ENCODE results near the gene EPB41L2. TPM values are rescaled to one million over a fixed set of nuclear protein-coding genes. Genes with fewer than 3 reads are reported as not detected.

EPB41L2 gene
- total RNA-seq, 4 donors from 2014 or later: 58.8 to 105 (median 81.3) TPM

DNA sequence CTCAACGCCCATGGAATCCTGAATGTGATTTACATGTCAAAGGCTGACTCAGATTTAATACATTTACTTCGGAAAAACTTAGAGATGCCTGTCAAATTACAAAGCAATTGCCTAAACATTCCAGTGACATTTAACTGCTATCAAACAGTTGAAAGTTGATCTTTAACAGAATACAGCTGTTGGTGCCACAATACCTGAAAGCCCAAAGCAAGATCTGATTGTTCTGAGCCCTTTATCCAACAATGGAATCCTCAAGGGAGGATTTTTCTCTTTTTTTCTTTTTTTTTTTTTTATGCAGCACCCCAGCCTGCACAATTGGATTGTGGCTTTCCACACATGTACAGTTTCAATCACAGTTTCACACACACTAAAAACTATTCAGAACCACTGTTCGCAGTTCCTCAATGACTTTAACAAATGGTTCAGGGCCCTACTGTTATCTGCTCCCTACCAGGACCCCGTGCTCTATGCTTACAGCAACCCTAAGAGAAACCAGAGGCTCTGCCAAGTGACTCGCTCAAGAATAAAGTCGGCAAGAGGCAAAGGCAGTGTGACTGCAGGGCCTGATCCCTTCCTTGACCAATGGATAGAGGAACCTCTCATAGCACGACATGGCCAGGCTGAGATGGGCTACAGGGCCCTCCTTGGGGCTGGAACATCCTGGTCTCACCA, 33.3 kb downstream of the EPB41L2 start:
- H3K27me3 ChIP-seq: no peaks in the 10 kb centered on the region
- H3K9me3 ChIP-seq: no peaks in the 10 kb centered on the region
- TF ChIP-seq, protein P1, sequence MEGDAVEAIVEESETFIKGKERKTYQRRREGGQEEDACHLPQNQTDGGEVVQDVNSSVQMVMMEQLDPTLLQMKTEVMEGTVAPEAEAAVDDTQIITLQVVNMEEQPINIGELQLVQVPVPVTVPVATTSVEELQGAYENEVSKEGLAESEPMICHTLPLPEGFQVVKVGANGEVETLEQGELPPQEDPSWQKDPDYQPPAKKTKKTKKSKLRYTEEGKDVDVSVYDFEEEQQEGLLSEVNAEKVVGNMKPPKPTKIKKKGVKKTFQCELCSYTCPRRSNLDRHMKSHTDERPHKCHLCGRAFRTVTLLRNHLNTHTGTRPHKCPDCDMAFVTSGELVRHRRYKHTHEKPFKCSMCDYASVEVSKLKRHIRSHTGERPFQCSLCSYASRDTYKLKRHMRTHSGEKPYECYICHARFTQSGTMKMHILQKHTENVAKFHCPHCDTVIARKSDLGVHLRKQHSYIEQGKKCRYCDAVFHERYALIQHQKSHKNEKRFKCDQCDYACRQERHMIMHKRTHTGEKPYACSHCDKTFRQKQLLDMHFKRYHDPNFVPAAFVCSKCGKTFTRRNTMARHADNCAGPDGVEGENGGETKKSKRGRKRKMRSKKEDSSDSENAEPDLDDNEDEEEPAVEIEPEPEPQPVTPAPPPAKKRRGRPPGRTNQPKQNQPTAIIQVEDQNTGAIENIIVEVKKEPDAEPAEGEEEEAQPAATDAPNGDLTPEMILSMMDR (IDR thresholded peaks at IDR 0.05): no peak
- no peak for TF ChIP-seq POLR2A (IDR thresholded peaks at IDR 0.05)
- WGBS, 2 donors: 73 to 74% methylated on average over 7 of the region's 7 CpGs
- DNase-seq: no peak
- no peak overlapping the region for H3K27ac ChIP-seq
- H3K4me1 ChIP-seq: no peaks in the 10 kb centered on the region
- no peak overlapping the region for H3K4me3 ChIP-seq (replicated peaks in 1 of 3)
- intact Hi-C loops (cut with DNase I): no loop called here
- no peaks in the 10 kb centered on the region for H3K36me3 ChIP-seq

- H3K36me3 ChIP-seq: no peaks in the 10 kb centered on the region
- 97 to 99% methylated on average over 2 of the region's 2 CpGs for WGBS, 2 donors
- H3K27ac ChIP-seq: no peak overlapping the region
- H3K4me1 ChIP-seq: no peaks in the 10 kb centered on the region
- DNase-seq: no peak
- TF ChIP-seq, protein P1 (IDR thresholded peaks at IDR 0.05): no peak
- TF ChIP-seq POLR2A (IDR thresholded peaks at IDR 0.05): no peak
- H3K9me3 ChIP-seq: no peaks in the 10 kb centered on the region
- no peaks in the 10 kb centered on the region for H3K27me3 ChIP-seq
- intact Hi-C loops (cut with DNase I): no loop called here
- no peak overlapping the region for H3K4me3 ChIP-seq (replicated peaks in 1 of 3)
These were observed 35.7 kb downstream of the EPB41L2 start for GRCh38 chr6:131027326-131027725.

DNA sequence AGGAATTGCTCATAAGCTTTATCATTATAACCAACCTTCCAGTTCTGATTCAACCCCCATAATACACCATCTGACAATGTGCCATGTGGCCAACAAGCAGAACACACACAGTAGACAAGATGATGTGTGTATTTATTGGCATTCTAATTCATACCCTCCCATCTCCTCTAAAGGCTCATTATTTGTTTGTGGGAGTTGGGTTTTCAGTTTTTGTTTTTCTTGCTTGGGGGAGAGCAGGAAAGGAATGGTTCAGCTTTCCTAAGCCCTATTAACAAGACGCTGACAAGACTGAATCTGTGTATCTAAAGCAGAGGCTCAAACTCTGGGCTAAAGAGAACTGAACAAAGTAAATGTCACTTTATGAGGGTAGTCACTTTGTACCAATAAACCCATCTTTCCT, 36.8 kb downstream of the EPB41L2 start:
- intact Hi-C loops (cut with DNase I): no loop called here
- no peaks in the 10 kb centered on the region for H3K9me3 ChIP-seq
- H3K4me3 ChIP-seq (replicated peaks in 1 of 3): no peak overlapping the region
- H3K36me3 ChIP-seq: no peaks in the 10 kb centered on the region
- H3K4me1 ChIP-seq: no peaks in the 10 kb centered on the region
- 83 to 86% methylated on average over 1 of the region's 1 CpG for WGBS, 2 donors
- no peaks in the 10 kb centered on the region for H3K27me3 ChIP-seq
- no peak overlapping the region for H3K27ac ChIP-seq
- TF ChIP-seq POLR2A (IDR thresholded peaks at IDR 0.05): no peak
- no peak for DNase-seq

DNA sequence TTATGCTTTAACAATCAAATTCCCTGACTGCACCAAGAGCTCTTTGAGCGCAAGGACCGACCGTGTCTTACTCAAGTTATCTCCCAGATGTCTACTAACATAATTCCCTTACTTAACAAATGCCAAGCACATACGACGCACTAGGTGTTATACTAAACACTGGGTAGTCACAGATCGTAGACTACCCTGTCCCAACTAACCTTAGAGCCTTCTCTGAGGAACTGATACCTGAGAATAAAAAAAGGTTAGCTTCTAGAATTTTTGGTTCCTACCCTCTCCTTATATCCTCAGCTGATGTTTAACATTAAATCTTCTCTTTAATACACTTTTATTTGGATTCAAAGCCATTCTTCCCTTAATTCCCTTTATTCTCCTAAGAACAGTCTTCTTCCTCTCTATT, 38.5 kb downstream of the EPB41L2 start:
- Histone ChIP-seq H3K4me3 (replicated peaks in 1 of 3) (no peak overlapping the region), H3K9me3 (no peaks in the 10 kb centered on the region), H3K27ac (no peak overlapping the region), H3K27me3 (no peaks in the 10 kb centered on the region), H3K36me3 (no peaks in the 10 kb centered on the region), H3K4me1 (no peaks in the 10 kb centered on the region)
- no peak for DNase-seq
- intact Hi-C loops (cut with DNase I): no loop called here
- TF ChIP-seq, protein P1 (IDR thresholded peaks at IDR 0.05): no peak
- no peak for TF ChIP-seq POLR2A (IDR thresholded peaks at IDR 0.05)
- 92 to 97% methylated on average over 6 of the region's 6 CpGs for WGBS, 2 donors

- no peaks in the 10 kb centered on the region for H3K27me3 ChIP-seq
- no peak for TF ChIP-seq POLR2A (IDR thresholded peaks at IDR 0.05)
- TF ChIP-seq, protein P1 (IDR thresholded peaks at IDR 0.05): no peak
- WGBS, 2 donors: 70 to 83% methylated on average over 3 of the region's 3 CpGs
- H3K27ac ChIP-seq: no peak overlapping the region
- intact Hi-C loops (cut with DNase I): no loop called here
- H3K9me3 ChIP-seq: no peaks in the 10 kb centered on the region
- H3K4me1 ChIP-seq: no peaks in the 10 kb centered on the region
- H3K36me3 ChIP-seq: no peaks in the 10 kb centered on the region
- DNase-seq: no peak
- no peak overlapping the region for H3K4me3 ChIP-seq (replicated peaks in 1 of 3)
These were observed 39.1 kb downstream of the EPB41L2 start for GRCh38 chr6:131023834-131024504.
